K562 (cell line): Measurements from ENCODE around the gene TGFBR2. TPM values are rescaled to one million over a fixed set of nuclear protein-coding genes. Genes with fewer than 3 reads are reported as not detected.

ENCODE experiments used
- ATAC-seq: fragments of 200-7000 bp; cut with Tn5 transposase; 3 replicates; pipeline ENCODE4 v1.9.1; 2020; ENCODE audit warnings: moderate library complexity
- BruUV-seq: library from RNA; stranded (reverse); fragments of 400-500 nt; replicated peaks from 2 replicates; lab custom pipeline; 2021; lab: Mats Ljungman, UMichigan
- CTCF ChIA-PET: fragments of 300-600 bp; formaldehyde crosslinking; extraction: SDS; loops from one replicate; lab custom pipeline; 2021; ENCODE audit warnings: low intra/inter-chr PET ratio; lab: Yijun Ruan, JAX
- POLR2A ChIA-PET: fragments of 300-600, 350-650 bp; sonication (Branson Sonifier 250); formaldehyde crosslinking; extraction: SDS; loops from one replicate; lab custom pipeline; 2021; ENCODE audit warnings: antibody characterized with exemption, inconsistent platforms; lab: Yijun Ruan, JAX
- DNase-seq, 4 experiments: peaks; one replicate each; pipeline versions ENCODE4 v3.0.0 to v3.0.0-alpha.2; 2011 to 2018; ENCODE audit warnings: low spot score in 3 of 4, mixed read lengths in 3 of 4; ENCODE audit errors: extremely low read depth in 1 of 4
- FAIRE-seq: peaks from 2 replicates; lab custom pipeline; 2011; peaks lifted over from hg19 to GRCh38; lab: Jason Lieb, UNC
- H2AFZ ChIP-seq: 2 replicates; pipeline ENCODE4 v1.6.0; 2011; ENCODE audit warnings: low read depth, low read length, control low read depth, inconsistent platforms
- H3K27ac ChIP-seq: fragments of 200-600 bp; 3 replicates; pipeline ENCODE4 v1.8.0; 2011; ENCODE audit warnings: low read depth, mild to moderate bottlenecking, control low read depth, inconsistent platforms, low read length, moderate library complexity, mixed read lengths; ENCODE audit errors: extremely low read depth
- H3K27me3 ChIP-seq, 2 experiments: fragments of 300-600 bp in 1 of 2; 2 replicates in 1 of 2; 3 replicates in 1 of 2; pipeline versions ENCODE4 v1.6.0 to v1.8.0; 2011; ENCODE audit warnings: inconsistent platforms in 2 of 2, low read length in 2 of 2, mild to moderate bottlenecking in 1 of 2, mixed read lengths in 1 of 2, moderate library complexity in 1 of 2; ENCODE audit not compliant: control insufficient read depth in 2 of 2, insufficient read depth in 2 of 2
- H3K36me3 ChIP-seq: fragments of 300-600 bp; 3 replicates; pipeline ENCODE4 v1.8.0; 2011; ENCODE audit warnings: mild to moderate bottlenecking, low read length, inconsistent platforms; ENCODE audit not compliant: control insufficient read depth, insufficient read depth
- H3K4me1 ChIP-seq, 2 experiments: fragments of 200-600 bp in 1 of 2; replicated peaks in 1 of 2; 2 replicates in 1 of 2; 3 replicates in 1 of 2; pipeline versions ENCODE4 v1.5.1 to v1.8.0; 2011; ENCODE audit warnings: inconsistent platforms in 2 of 2, low read length in 2 of 2, mild to moderate bottlenecking in 1 of 2, mixed read lengths in 1 of 2, moderate library complexity in 1 of 2; ENCODE audit not compliant: control insufficient read depth in 2 of 2, insufficient read depth in 2 of 2
- H3K4me2 ChIP-seq: 2 replicates; pipeline ENCODE4 v1.6.1; 2011; ENCODE audit warnings: low read length, control low read depth, inconsistent platforms, mixed read lengths; ENCODE audit not compliant: insufficient read depth
- H3K4me3 ChIP-seq: fragments of 200-600 bp; sonication (generic), shearing (Covaris generic); 2 replicates; pipeline ENCODE4 v1.5.1; 2016; ENCODE audit warnings: control low read depth, inconsistent platforms
- H3K79me2 ChIP-seq: fragments of 200-600 bp; 3 replicates; pipeline ENCODE4 v1.8.0; 2011; ENCODE audit warnings: low read length, inconsistent platforms; ENCODE audit not compliant: control insufficient read depth, insufficient read depth
- H3K9ac ChIP-seq, 2 experiments: 2 replicates each; pipeline versions ENCODE4 v1.6.0 to v1.6.1; 2011; ENCODE audit warnings: low read depth in 2 of 2, low read length in 2 of 2, control low read depth in 1 of 2, inconsistent platforms in 1 of 2, mild to moderate bottlenecking in 1 of 2, mixed read lengths in 1 of 2; ENCODE audit not compliant: insufficient read depth in 1 of 2
- H3K9me1 ChIP-seq: one replicate; pipeline ENCODE4 v1.6.0; 2011; ENCODE audit warnings: inconsistent platforms, mild to moderate bottlenecking, low read length, moderate library complexity; ENCODE audit not compliant: control insufficient read depth, insufficient read depth
- H3K9me3 ChIP-seq: replicated peaks from 2 replicates; pipeline ENCODE4 v1.5.1; 2011; ENCODE audit warnings: low read depth, low read length, inconsistent platforms; ENCODE audit not compliant: control insufficient read depth, insufficient read depth
- H4K20me1 ChIP-seq: replicated peaks from 2 replicates; pipeline ENCODE4 v1.6.1; 2011; ENCODE audit warnings: low read length, inconsistent platforms, mixed read lengths; ENCODE audit not compliant: control insufficient read depth, insufficient read depth
- CTCF ChIP-seq, 3 experiments: IDR thresholded peaks in 2 of 3; conservative IDR thresholded peaks in 1 of 3; 2 replicates each; pipeline ENCODE4 v1.5.1; 2011 to 2012; ENCODE audit warnings: low read length in 3 of 3, mild to moderate bottlenecking in 3 of 3, control low read depth in 2 of 3, improper control_type of control experiment in 1 of 3, inconsistent platforms in 1 of 3, low read depth in 1 of 3, mixed read lengths in 1 of 3, moderate library complexity in 1 of 3; ENCODE audit not compliant: insufficient read depth in 2 of 3
- HDAC8 ChIP-seq: fragments of 450-650 bp; IDR thresholded peaks from 2 replicates; pipeline ENCODE4 v1.6.1; 2016; ENCODE audit warnings: mild to moderate bottlenecking, missing genetic modification characterization, moderate library complexity, missing compliant biosample characterization
- NR4A1 ChIP-seq, 2 experiments: fragments of 250-450 bp in 1 of 2; fragments of 450-650 bp in 1 of 2; sonication (Bioruptor Pico) in 1 of 2; IDR thresholded peaks; 2 replicates each; pipeline versions ENCODE4 v1.4.0 to v1.6.1; 2016 to 2020; ENCODE audit warnings: mild to moderate bottlenecking in 2 of 2, missing compliant biosample characterization in 1 of 2, missing genetic modification characterization in 1 of 2, moderate library complexity in 1 of 2
- POLR3G ChIP-seq: IDR thresholded peaks from 2 replicates; pipeline ENCODE4 v1.6.1; 2011; ENCODE audit not compliant: insufficient read length, insufficient replicate concordance; ENCODE audit errors: extremely low read depth
- RBM39 ChIP-seq: fragments of 200-400 bp; formaldehyde crosslinking; optimal IDR thresholded peaks from 2 replicates; pipeline ENCODE3; 2018; ENCODE audit warnings: low read depth, low read length
- SMAD1 ChIP-seq: fragments of 150-350 bp; IDR thresholded peaks from 2 replicates; pipeline ENCODE4 v1.6.1; 2014; ENCODE audit warnings: low read length, low read depth; ENCODE audit not compliant: partially characterized antibody
- ZNF449 ChIP-seq: fragments of 250-450 bp; sonication (Bioruptor Pico); IDR thresholded peaks from 2 replicates; pipeline ENCODE4 v1.8.0; 2022; ENCODE audit warnings: moderate library complexity, mild to moderate bottlenecking, inconsistent platforms
- ZNF785 ChIP-seq: fragments of 250-450 bp; sonication (Bioruptor Pico); IDR thresholded peaks from 2 replicates; pipeline ENCODE4 v1.4.0; 2020; ENCODE audit warnings: mild to moderate bottlenecking
- WGBS: fragments of 100-300 bp; shearing (Covaris generic); methylation state at CpG from one replicate; pipeline ENCODE4 v1.1.6; 2016; ENCODE audit warnings: low coverage, mixed read lengths; ENCODE audit not compliant: insufficient coverage; ENCODE audit errors: missing lambda C conversion rate; 5-methylcytosine and 5-hydroxymethylcytosine counted together
- in situ Hi-C: fragments of 300-500 bp; cut with MboI; formaldehyde crosslinking; loops from 4 replicates; pipeline ENCODE4 v1.15.0; 2018; ENCODE audit warnings: inconsistent platforms, mixed read lengths
- intact Hi-C: fragments of 100-400 bp; cut with micrococcal nuclease; formaldehyde crosslinking; loops from 2 replicates; pipeline ENCODE4 v1.14.2; 2022
- polyA plus RNA-seq, 8 experiments: library from polyadenylated mRNA; depleted of rRNA in 4 of 8; stranded (reverse) in 5 of 8; unstranded in 3 of 8; fragments of >200 nt; fragmentation: Nextera tagmentation in 2 of 8; fragmentation: Illumina TruSeq in 1 of 8; extraction: Ambion mirVana in 2 of 8; extraction: Trizol in 1 of 8; gene quantifications; 2 replicates each; pipeline versions ENCODE4 v1.2.1 to v1.2.3, GENCODE V29; 2011 to 2014; ENCODE audit warnings: inconsistent platforms in 1 of 8, missing spikeins in 1 of 8
- total RNA-seq, 7 experiments: library from RNA; depleted of rRNA in 6 of 7; stranded (reverse); fragments of >200 nt in 6 of 7; fragmentation: Illumina TruSeq in 2 of 7; extraction: Trizol in 2 of 7; gene quantifications; 2 replicates each; pipeline versions ENCODE4 v1.2.1 to v1.2.3, GENCODE V29; 2011 to 2021; ENCODE audit warnings: low replicate concordance in 1 of 7

Gene TGFBR2
- total and polyA plus RNA-seq, 9 of the 15 experiments (the other 6 are each of a cell fraction or from before 2014, with no cell fraction given), result 0.11 to 0.84 (median 0.24) TPM

- TF ChIP-seq RBM39 (no peak), POLR3G (no peak), NR4A1 (CRISPR knock-in tag; IDR thresholded peaks at IDR 0.05) (no peak), NR4A1 (tag; IDR thresholded peaks at IDR 0.05) (no peak), HDAC8 (no peak)
Measured at GRCh38 chr3:30681649-30682211, 75.3 kb downstream of the TGFBR2 start (continued).

GRCh38 chr3:30682434-30683155 is 76.2 kb downstream of the TGFBR2 start:
- no peak for DNase-seq
- no TSS peak for BruUV-seq
- no peak overlapping the region for H3K4me2 ChIP-seq
- WGBS, result 0% methylated on average over 1 of the region's 1 CpG
- no peak for ATAC-seq
- H3K9me3 ChIP-seq, result no peaks in the 10 kb centered on the region
- no peak overlapping the region for H3K9ac ChIP-seq
- no peaks in the 10 kb centered on the region for H3K27me3 ChIP-seq
- H3K9me1 ChIP-seq, result no peaks in the 10 kb centered on the region
- FAIRE-seq, result no peak
- intact Hi-C loops, result no loop called here
- H3K4me1 ChIP-seq, result no peaks in the 10 kb centered on the region
- ChIA-PET CTCF (no interaction called here), POLR2A (no interaction called here)
- no peaks in the 10 kb centered on the region for H4K20me1 ChIP-seq
- no peak overlapping the region for H3K27ac ChIP-seq
- no peaks in the 10 kb centered on the region for H3K36me3 ChIP-seq
- H2AFZ ChIP-seq, result no peak overlapping the region
- no peak for TF ChIP-seq CTCF (IDR thresholded peaks at IDR 0.05 in 2 of 3, conservative IDR thresholded peaks at IDR 0.05 in 1 of 3; ENCODE audit: insufficient read depth in 2 of 3, low read depth in 1 of 3, low read length in 3 of 3)
- TF ChIP-seq ZNF785, result no peak
- TF ChIP-seq SMAD1, result no peak
- no peak for TF ChIP-seq ZNF449 (CRISPR knock-in tag)
- H3K4me3 ChIP-seq, result no peak overlapping the region
- H3K79me2 ChIP-seq, result no peaks in the 10 kb centered on the region
- in situ Hi-C loops, result no loop called here
